ENCODE measurements around the gene SMIM3. TPM values are rescaled to one million over a fixed set of nuclear protein-coding genes. Genes with fewer than 3 reads are reported as not detected.

Gene SMIM3, protein sequence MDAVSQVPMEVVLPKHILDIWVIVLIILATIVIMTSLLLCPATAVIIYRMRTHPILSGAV
- 13.1 to 16.4 TPM (median 14.6 TPM) in 5 replicates for total RNA-seq (2022; extraction: Qiagen RNA extraction)

DNA sequence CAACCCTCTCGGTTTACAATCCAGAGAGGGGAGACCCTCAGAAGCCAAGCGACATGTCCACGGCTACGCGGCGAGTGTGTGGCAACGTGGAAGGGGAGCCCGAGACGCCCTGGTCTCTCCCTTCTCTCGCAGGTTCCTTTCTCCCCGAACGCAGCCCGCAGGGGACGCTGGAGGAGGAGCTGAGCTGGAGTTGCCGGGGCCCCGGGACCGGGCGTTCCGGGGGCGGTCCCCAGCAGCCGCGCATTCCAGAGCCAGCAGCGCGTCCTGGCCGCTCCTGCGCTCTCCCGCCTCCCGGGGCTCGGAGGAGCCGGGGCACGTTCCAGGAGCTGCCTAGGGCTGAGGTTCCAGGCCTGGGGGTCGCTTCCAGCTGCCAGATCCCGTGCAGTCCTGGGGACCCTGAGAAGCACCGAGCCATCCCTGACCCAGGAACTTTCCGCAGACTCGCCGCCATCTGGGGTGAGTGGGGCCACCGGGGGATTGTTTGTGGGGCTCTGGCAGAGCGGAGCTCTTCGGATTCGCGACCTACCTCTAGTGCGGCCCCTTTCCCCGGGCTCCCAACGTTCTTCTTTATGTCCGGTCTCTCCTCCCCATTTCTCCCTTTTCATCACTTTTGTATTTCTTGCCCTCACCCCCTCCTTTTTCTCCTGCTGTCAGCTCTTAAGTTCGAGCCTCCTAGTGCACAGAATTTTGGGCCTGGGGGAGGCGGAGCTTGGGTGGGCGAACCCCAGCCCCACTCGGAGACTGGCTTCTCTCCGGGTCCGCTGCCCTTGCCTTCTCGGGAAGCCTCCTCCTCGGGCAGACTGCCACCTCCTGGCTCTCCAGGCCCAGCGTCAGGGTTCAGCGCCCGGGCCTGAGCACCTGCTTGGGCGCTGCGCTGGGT, at the start of gene SMIM3:
SMIM3 (plus strand) TSS at position 241 of the 880 bp plus-strand sequence. CDS start 16,684 bp downstream, outside the sequence.

GRCh38 chr5:150758531-150759333, 19.8 kb upstream of the SMIM3 start, which contains the start of gene DCTN4:
Gene DCTN4, minus strand, starts transcription at chr5:150759017. Its CDS starts 24 bp downstream, at chr5:150758993.

DNA sequence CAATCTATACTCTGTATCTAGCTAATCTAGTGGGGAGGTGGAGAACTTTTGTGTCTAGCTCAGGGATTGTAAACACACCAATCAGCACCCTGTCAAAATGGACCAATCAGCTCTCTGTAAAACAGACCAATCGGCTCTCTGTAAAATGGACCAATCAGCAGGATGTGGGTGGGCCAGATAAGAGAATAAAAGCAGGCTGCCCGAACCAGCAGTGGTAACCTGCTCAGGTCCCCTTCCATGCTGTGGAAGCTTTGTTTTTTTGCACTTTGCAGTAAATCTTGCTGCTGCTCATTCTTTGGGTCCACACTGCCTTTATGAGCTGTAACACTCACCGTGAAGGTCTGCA, 67.7 kb downstream of the SMIM3 start, which contains the start of gene IRGM:
IRGM (plus strand) TSS at position 214 of the 346 bp plus-strand sequence. CDS start 1,603 bp downstream, outside the sequence.

Other genes starting within 250 kb of the SMIM3 start
- gene SYNPO, start 138.1 kb upstream of the SMIM3 start, total RNA-seq (2022; extraction: Qiagen RNA extraction), result 21.7 to 25.7 TPM (median 24.0 TPM) in 5 replicates
- 0.07 to 0.14 TPM in 2 of 5 replicates, not detected in the others for gene MYOZ3, start 117.5 kb upstream of the SMIM3 start, total RNA-seq (2022; extraction: Qiagen RNA extraction)
- gene RBM22, start 77.7 kb upstream of the SMIM3 start, total RNA-seq (2022; extraction: Qiagen RNA extraction), result 44.3 to 55.7 TPM (median 45.7 TPM) in 5 replicates
- gene DCTN4, start 19.7 kb upstream of the SMIM3 start, total RNA-seq (2022; extraction: Qiagen RNA extraction), result 17.9 to 21.2 TPM (median 19.2 TPM) in 5 replicates
- gene IRGM, start 67.8 kb downstream of the SMIM3 start, total RNA-seq (2022; extraction: Qiagen RNA extraction), result 0.09 to 0.32 TPM (median 0.17 TPM) in 5 replicates
- gene ZNF300, start 126.2 kb downstream of the SMIM3 start, total RNA-seq (2022; extraction: Qiagen RNA extraction), result 2.0 to 3.0 TPM (median 2.3 TPM) in 5 replicates
- gene GPX3, start 241.8 kb downstream of the SMIM3 start, total RNA-seq (2022; extraction: Qiagen RNA extraction), result 16.0 to 22.4 TPM (median 19.0 TPM) in 5 replicates

Measured in A549 treated with Hydrocortisone at 1 μM for 4 hours (cell line).